CD4-positive, CD25-positive, alpha-beta regulatory T cell (primary cell): ENCODE measurements around the gene MORN1. TPM values are rescaled to one million over a fixed set of nuclear protein-coding genes. Genes with fewer than 3 reads are reported as not detected.

Experiments used
- ATAC-seq, 2 donors: fragments of 150-1000 bp; cut with Tn5 transposase; one replicate each; pipeline ENCODE4 v1.10.0; 2021; ENCODE audit warnings: low read depth in 2 of 2, moderate number of reproducible peaks in 2 of 2, moderate library complexity in 1 of 2
- DNase-seq, 3 donors: peaks; one replicate each; pipeline versions ENCODE4 v3.0.0 to v3.0.0-alpha.2; 2012 to 2022; ENCODE audit warnings: mixed read lengths in 1 of 3
- H3K27ac ChIP-seq: one replicate; pipeline ENCODE4 v1.7.0; 2013; ENCODE audit warnings: mild to moderate bottlenecking, low read length; ENCODE audit not compliant: insufficient read depth, poor library complexity, severe bottlenecking
- H3K27me3 ChIP-seq: one replicate; pipeline ENCODE4 v1.7.0; 2013; ENCODE audit warnings: low read length; ENCODE audit not compliant: control insufficient read depth, insufficient read depth
- H3K36me3 ChIP-seq: one replicate; pipeline ENCODE4 v1.7.0; 2013; ENCODE audit warnings: mild to moderate bottlenecking, low read length, moderate library complexity; ENCODE audit not compliant: control insufficient read depth, insufficient read depth
- H3K4me1 ChIP-seq: 2 replicates; pipeline ENCODE4 v1.7.0; 2013; ENCODE audit warnings: mild to moderate bottlenecking, low read length; ENCODE audit not compliant: insufficient read depth, control insufficient read depth, poor library complexity, severe bottlenecking
- H3K4me3 ChIP-seq: one replicate; pipeline ENCODE4 v1.7.0; 2013; ENCODE audit warnings: low read depth, mild to moderate bottlenecking, low read length, moderate library complexity
- H3K9me3 ChIP-seq, 2 experiments: 1 replicate in 1 of 2; 2 replicates in 1 of 2; pipeline ENCODE4 v1.7.0; 2013; ENCODE audit warnings: low read length in 2 of 2, mild to moderate bottlenecking in 1 of 2, moderate library complexity in 1 of 2; ENCODE audit not compliant: control insufficient read depth in 2 of 2
- H3K27ac Mint-ChIP-seq, 3 donors: one replicate each; pipeline ENCODE4 v1.8.0; 2020 to 2022; ENCODE audit warnings: mild to moderate bottlenecking in 3 of 3, mixed read lengths in 3 of 3, moderate library complexity in 2 of 3
- H3K27me3 Mint-ChIP-seq: one replicate; pipeline ENCODE4 v1.8.0; 2022; ENCODE audit warnings: mild to moderate bottlenecking, mixed read lengths
- H3K36me3 Mint-ChIP-seq: one replicate; pipeline ENCODE4 v1.8.0; 2020; ENCODE audit warnings: mixed read lengths
- H3K4me1 Mint-ChIP-seq, 4 donors: one replicate each; pipeline ENCODE4 v1.8.0; 2020 to 2022; ENCODE audit warnings: mixed read lengths in 4 of 4, mild to moderate bottlenecking in 1 of 4
- H3K4me3 Mint-ChIP-seq, 4 donors: one replicate each; pipeline ENCODE4 v1.8.0; 2020 to 2022; ENCODE audit warnings: mild to moderate bottlenecking in 4 of 4, mixed read lengths in 4 of 4, moderate library complexity in 3 of 4
- H3K9me3 Mint-ChIP-seq, 7 donors: one replicate each; pipeline ENCODE4 v1.8.0; 2020 to 2022; ENCODE audit warnings: mixed read lengths in 7 of 7, mild to moderate bottlenecking in 3 of 7, moderate library complexity in 2 of 7
- polyA plus RNA-seq, 4 donors: library from polyadenylated mRNA; unstranded; fragments of 300-500 nt; fragmentation: Illumina TruSeq; gene quantifications; one replicate each; pipeline ENCODE4 v1.2.3, GENCODE V29; 2021
- total RNA-seq: library from RNA; stranded (reverse); gene quantifications from one replicate; pipeline ENCODE4 v1.2.3, GENCODE V29; 2022

MORN1 gene
- total and polyA plus RNA-seq, 5 donors from 2014 or later = 1.3 to 7.3 (median 2.4) TPM

GRCh38 chr1:2316451-2316961 is 74.8 kb downstream of the MORN1 start:
- no peaks in the 10 kb centered on the region for H3K27me3 ChIP-seq
- H3K27ac Mint-ChIP-seq = peak overlapping the region in 2 of 3 donors; percentile 69 to 79
- ATAC-seq = no peak
- no peaks in the 10 kb centered on the region for H3K36me3 ChIP-seq
- peaks cover 45% of the 10 kb centered on the region for H3K4me1 ChIP-seq
- H3K27ac ChIP-seq = no peak overlapping the region
- H3K4me3 Mint-ChIP-seq = no peak overlapping the region
- H3K9me3 ChIP-seq = no peaks in the 10 kb centered on the region
- no peaks in the 10 kb centered on the region for H3K27me3 Mint-ChIP-seq
- no peak for DNase-seq
- peaks cover 0 to 19% (median 0%) of the 10 kb centered on the region in 4 donors for H3K4me1 Mint-ChIP-seq
- no peaks in the 10 kb centered on the region for H3K9me3 Mint-ChIP-seq
- no peaks in the 10 kb centered on the region for H3K36me3 Mint-ChIP-seq
- no peak overlapping the region for H3K4me3 ChIP-seq

DNA sequence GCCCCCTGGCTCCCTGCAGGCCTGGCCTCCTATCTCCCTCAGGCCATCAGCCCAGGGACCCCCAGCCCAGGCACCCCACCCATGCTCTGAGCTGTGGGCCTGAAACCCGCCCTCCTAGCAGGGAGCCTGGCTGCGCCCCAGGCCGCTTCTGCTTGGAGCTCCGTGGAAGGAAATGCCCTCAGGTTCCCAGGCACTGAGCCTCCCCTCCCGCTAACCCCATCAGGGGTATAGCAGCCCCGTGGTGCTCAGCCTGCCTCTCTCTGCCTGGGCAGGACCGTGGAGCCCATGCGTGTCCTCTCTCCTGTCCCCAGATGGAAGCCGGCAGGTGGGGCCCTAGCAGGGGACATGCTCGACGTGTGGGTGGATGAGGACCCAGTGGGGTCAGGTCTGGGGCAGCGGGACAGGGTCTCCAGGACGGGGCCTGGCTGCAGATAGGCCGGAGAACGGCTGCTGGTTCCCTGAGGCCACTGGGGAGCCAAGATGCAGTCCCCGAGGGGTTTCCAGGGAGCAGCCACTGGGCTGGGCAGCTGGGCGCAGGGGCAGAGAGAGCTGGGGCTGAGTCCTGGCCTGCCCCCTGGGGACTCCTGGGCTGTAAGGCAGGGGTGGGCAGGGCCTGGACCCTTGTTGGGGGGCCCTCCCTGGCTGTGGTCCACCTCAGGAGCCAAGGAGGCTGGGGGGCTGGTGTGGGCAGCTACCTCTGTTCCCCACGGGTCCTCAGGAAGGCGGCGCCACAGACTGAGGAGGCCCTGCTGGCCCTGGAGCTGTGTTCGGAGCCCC is 75.5 kb downstream of the MORN1 start:
- no peaks in the 10 kb centered on the region for H3K9me3 Mint-ChIP-seq
- Histone ChIP-seq H3K27me3 (no peaks in the 10 kb centered on the region), H3K9me3 (no peaks in the 10 kb centered on the region), H3K27ac (peak overlapping the region; percentile 83), H3K4me1 (peaks cover 46% of the 10 kb centered on the region), H3K4me3 (no peak overlapping the region), H3K36me3 (no peaks in the 10 kb centered on the region)
- H3K27me3 Mint-ChIP-seq = no peaks in the 10 kb centered on the region
- H3K27ac Mint-ChIP-seq = peak overlapping the region in 2 of 3 donors; percentile 69 to 79
- DNase-seq (no peak), ATAC-seq (no peak)
- peaks cover 0 to 22% (median 0%) of the 10 kb centered on the region in 4 donors for H3K4me1 Mint-ChIP-seq
- H3K4me3 Mint-ChIP-seq = peak overlapping the region in 2 of 4 donors; percentile 39 to 61
- no peaks in the 10 kb centered on the region for H3K36me3 Mint-ChIP-seq

- Histone ChIP-seq H3K36me3 (no peaks in the 10 kb centered on the region), H3K27me3 (no peaks in the 10 kb centered on the region), H3K4me3 (no peak overlapping the region), H3K27ac (peak overlapping the region; percentile 83), H3K9me3 (no peaks in the 10 kb centered on the region), H3K4me1 (peaks cover 46% of the 10 kb centered on the region)
- Mint-ChIP-seq H3K9me3 (no peaks in the 10 kb centered on the region), H3K4me3 (peak overlapping the region in 1 of 4 donors; percentile 61), H3K4me1 (peaks cover 0 to 22% (median 0%) of the 10 kb centered on the region in 4 donors), H3K27ac (peak overlapping the region in 1 of 3 donors; percentile 65), H3K36me3 (no peaks in the 10 kb centered on the region), H3K27me3 (no peaks in the 10 kb centered on the region)
- peak; percentile 57 to 73 (median 68) for DNase-seq
- ATAC-seq = peak; percentile 50 to 52
Observed at GRCh38 chr1:2314803-2315673, 76.3 kb downstream of the MORN1 start.

DNA sequence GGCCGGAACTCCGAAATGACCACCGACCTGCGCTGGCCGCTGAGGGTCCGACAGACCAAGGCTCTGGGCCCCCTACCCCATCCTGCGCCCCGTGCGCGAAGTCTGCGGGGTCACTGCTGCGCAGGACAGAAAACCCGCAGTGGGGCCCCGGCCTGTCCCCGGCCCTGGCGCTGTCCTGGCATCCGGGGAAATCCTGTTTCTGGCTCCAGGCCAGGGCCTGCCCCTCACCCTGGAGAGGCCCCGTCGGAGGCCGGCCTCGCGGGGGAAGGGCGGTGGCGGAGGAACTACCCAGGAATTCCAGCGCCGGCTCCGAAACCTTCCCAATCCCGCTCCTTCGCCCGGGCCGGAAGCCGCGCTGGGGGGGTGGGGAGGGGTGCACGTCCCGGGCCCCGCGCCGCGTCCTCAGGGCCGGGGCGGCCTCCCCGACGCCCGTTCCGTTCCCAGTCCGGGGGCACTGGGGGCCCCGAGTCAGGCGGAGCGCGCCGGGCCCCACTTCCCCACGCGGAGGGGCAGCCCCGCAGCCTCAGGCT is 77.0 kb downstream of the MORN1 start:
- Histone ChIP-seq H3K27ac (peak overlapping the region; percentile 83), H3K27me3 (no peaks in the 10 kb centered on the region), H3K4me3 (no peak overlapping the region), H3K4me1 (peaks cover 46% of the 10 kb centered on the region), H3K9me3 (no peaks in the 10 kb centered on the region), H3K36me3 (no peaks in the 10 kb centered on the region)
- Mint-ChIP-seq H3K36me3 (no peaks in the 10 kb centered on the region), H3K4me3 (peak overlapping the region in 1 of 4 donors; percentile 46), H3K4me1 (peaks cover 0 to 22% (median 0%) of the 10 kb centered on the region in 4 donors), H3K9me3 (no peaks in the 10 kb centered on the region), H3K27me3 (no peaks in the 10 kb centered on the region), H3K27ac (peak overlapping the region in 1 of 3 donors; percentile 79)
- DNase-seq = peak in 1 of 3 donors; percentile 33
- peak; percentile 7 to 22 for ATAC-seq

GRCh38 chr1:2313651-2314261 is 77.6 kb downstream of the MORN1 start:
- peak overlapping the region in 1 of 3 donors; percentile 79 for H3K27ac Mint-ChIP-seq
- DNase-seq (no peak), ATAC-seq (no peak)
- H3K27me3 ChIP-seq = no peaks in the 10 kb centered on the region
- no peaks in the 10 kb centered on the region for H3K36me3 Mint-ChIP-seq
- H3K4me1 Mint-ChIP-seq = peaks cover 0 to 20% (median 0%) of the 10 kb centered on the region in 4 donors
- peak overlapping the region; percentile 83 for H3K27ac ChIP-seq
- peak overlapping the region in 3 of 4 donors; percentile 43 to 80 (median 46) for H3K4me3 Mint-ChIP-seq
- no peaks in the 10 kb centered on the region for H3K9me3 ChIP-seq
- H3K4me3 ChIP-seq = no peak overlapping the region
- no peaks in the 10 kb centered on the region for H3K27me3 Mint-ChIP-seq
- H3K36me3 ChIP-seq = peaks cover 1% of the 10 kb centered on the region
- no peaks in the 10 kb centered on the region for H3K9me3 Mint-ChIP-seq
- peaks cover 46% of the 10 kb centered on the region for H3K4me1 ChIP-seq

- H3K27me3 ChIP-seq = no peaks in the 10 kb centered on the region
- peaks cover 10% of the 10 kb centered on the region for H3K36me3 Mint-ChIP-seq
- peaks cover 12% of the 10 kb centered on the region for H3K36me3 ChIP-seq
- H3K9me3 Mint-ChIP-seq = no peaks in the 10 kb centered on the region
- DNase-seq = no peak
- H3K9me3 ChIP-seq = no peaks in the 10 kb centered on the region
- ATAC-seq = no peak
- peak overlapping the region in 3 of 4 donors; percentile 64 to 80 (median 68) for H3K4me3 Mint-ChIP-seq
- H3K27ac ChIP-seq = peak overlapping the region; percentile 83
- H3K4me1 Mint-ChIP-seq = peaks cover 0 to 20% (median 4%) of the 10 kb centered on the region in 4 donors
- H3K27ac Mint-ChIP-seq = no peak overlapping the region
- no peak overlapping the region for H3K4me3 ChIP-seq
- peaks cover 43% of the 10 kb centered on the region for H3K4me1 ChIP-seq
- no peaks in the 10 kb centered on the region for H3K27me3 Mint-ChIP-seq
Observed at GRCh38 chr1:2312515-2313301, 78.6 kb downstream of the MORN1 start.
